ENCODE data around the gene ABCA10. TPM values are rescaled to one million over a fixed set of nuclear protein-coding genes. Genes with fewer than 3 reads are reported as not detected.

The ABCA10 gene
- total RNA-seq, 1 donor from 2014 or later = 4.2 TPM

DNA sequence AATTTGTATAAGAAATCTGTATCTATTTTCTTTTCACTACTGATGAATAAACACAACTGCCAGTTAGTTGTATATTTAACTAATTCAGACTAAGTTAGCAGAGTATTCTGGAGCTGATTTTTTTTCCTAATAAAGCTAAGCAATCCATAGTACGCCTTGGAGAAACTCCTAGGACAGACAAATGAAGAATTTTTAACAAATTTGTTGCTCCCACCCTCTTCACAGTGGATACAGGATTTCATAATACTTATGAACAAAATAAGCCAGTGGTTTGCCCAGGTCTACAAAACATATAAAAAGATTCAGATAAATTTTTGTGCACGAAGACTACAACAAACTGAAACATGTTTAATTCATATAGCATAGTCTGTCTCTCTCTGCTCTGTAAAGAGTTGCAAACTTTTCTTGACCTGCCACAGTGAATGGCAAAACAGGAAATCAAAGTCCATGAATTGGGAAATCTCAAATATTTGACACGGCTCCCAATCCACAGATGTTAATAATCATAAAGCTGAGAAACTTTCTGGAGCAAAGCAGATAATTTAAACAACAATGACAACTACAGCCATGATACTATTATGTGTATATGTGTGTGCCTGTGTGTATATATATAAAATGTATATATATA lies 86.3 kb downstream of the ABCA10 start:
- H3K4me3 Mint-ChIP-seq (ENCODE audit: unreplicated experiment) = no peak overlapping the region
- TF ChIP-seq, protein P1, sequence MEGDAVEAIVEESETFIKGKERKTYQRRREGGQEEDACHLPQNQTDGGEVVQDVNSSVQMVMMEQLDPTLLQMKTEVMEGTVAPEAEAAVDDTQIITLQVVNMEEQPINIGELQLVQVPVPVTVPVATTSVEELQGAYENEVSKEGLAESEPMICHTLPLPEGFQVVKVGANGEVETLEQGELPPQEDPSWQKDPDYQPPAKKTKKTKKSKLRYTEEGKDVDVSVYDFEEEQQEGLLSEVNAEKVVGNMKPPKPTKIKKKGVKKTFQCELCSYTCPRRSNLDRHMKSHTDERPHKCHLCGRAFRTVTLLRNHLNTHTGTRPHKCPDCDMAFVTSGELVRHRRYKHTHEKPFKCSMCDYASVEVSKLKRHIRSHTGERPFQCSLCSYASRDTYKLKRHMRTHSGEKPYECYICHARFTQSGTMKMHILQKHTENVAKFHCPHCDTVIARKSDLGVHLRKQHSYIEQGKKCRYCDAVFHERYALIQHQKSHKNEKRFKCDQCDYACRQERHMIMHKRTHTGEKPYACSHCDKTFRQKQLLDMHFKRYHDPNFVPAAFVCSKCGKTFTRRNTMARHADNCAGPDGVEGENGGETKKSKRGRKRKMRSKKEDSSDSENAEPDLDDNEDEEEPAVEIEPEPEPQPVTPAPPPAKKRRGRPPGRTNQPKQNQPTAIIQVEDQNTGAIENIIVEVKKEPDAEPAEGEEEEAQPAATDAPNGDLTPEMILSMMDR (IDR thresholded peaks at IDR 0.05; ENCODE audit: partially characterized antibody, unreplicated experiment) = no peak
- H3K4me1 Mint-ChIP-seq (ENCODE audit: low read depth, unreplicated experiment) = no peaks in the 10 kb centered on the region
- DNase-seq = no peak
- H3K9me3 Mint-ChIP-seq (ENCODE audit: unreplicated experiment) = no peaks in the 10 kb centered on the region
- no peaks in the 10 kb centered on the region for H3K27me3 Mint-ChIP-seq (ENCODE audit: unreplicated experiment)
- H3K36me3 Mint-ChIP-seq (ENCODE audit: unreplicated experiment) = no peaks in the 10 kb centered on the region
- H3K27ac Mint-ChIP-seq (ENCODE audit: unreplicated experiment) = no peak overlapping the region

DNA sequence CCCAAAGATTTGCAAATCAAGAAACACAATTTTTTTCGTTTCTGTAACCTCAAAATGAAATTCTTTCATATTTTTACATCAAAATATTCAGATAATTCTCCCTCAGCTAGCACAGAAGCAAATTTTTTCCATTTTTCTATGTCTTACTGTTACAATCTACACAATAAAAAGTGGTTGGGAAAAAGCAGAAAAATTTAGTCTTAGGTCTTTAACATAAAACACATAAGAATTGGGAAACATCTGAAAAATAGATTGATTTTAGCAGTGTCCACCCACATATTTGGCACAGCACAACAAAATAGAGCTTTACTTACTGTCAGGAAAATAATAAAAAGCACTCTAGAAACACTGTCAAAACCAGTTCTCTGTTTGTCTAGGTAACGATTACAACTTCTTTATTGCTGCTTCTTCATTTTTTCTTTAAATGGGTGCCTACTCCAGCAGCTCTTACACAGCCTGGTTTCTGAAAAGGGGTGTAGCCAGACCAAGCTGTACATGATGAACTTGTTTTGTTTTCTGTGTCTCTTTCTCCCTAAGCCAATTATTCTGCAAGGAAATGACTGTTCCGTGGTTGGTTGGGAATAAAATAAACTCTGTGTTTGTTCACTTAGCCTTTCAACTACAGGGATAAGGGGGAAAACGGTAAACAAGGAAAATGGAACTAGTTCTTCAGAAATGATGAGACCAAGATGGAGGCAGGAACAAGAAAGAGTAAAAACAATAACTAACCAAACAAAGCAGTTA lies 87.0 kb downstream of the ABCA10 start, which contains the start of gene ABCA6:
ABCA6 (minus strand) TSS at position 465 of the 744 bp plus-strand sequence. CDS start 1,192 bp downstream, outside the sequence.
- H3K27ac Mint-ChIP-seq (ENCODE audit: unreplicated experiment) = no peak within 1 kb of the TSS
- no peaks in the 10 kb centered on the region for H3K27me3 Mint-ChIP-seq (ENCODE audit: unreplicated experiment)
- DNase-seq = no peak
- no peaks in the 10 kb centered on the region for H3K36me3 Mint-ChIP-seq (ENCODE audit: unreplicated experiment)
- no peak within 1 kb of the TSS for H3K4me3 Mint-ChIP-seq (ENCODE audit: unreplicated experiment)
- TF ChIP-seq, protein P1 (IDR thresholded peaks at IDR 0.05; ENCODE audit: partially characterized antibody, unreplicated experiment) = no peak
- no peaks in the 10 kb centered on the region for H3K9me3 Mint-ChIP-seq (ENCODE audit: unreplicated experiment)
- no peaks in the 10 kb centered on the region for H3K4me1 Mint-ChIP-seq (ENCODE audit: low read depth, unreplicated experiment)

DNA sequence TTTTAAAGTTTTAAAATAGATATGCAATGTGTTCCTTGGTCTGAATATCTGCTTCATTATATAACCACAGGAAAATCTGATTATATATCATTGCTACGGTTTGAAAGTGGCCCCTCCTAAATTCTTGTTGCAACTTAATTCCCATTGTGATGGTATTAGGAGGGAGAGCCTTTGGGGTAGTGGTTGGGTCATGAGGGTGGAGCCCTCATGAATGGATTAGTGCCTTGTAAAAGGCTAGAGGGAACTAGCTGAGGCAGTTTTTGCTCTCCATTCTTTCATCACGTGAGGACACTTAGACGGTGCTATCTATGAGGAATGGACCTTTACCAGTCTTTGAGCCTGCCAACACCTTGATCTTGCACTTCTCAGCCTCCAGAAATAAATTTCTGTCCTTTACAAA lies 94.5 kb downstream of the ABCA10 start:
- Mint-ChIP-seq H3K27ac (ENCODE audit: unreplicated experiment) (no peak overlapping the region), H3K4me1 (ENCODE audit: low read depth, unreplicated experiment) (no peaks in the 10 kb centered on the region)
- TF ChIP-seq, protein P1 (IDR thresholded peaks at IDR 0.05; ENCODE audit: partially characterized antibody, unreplicated experiment) = no peak

DNA sequence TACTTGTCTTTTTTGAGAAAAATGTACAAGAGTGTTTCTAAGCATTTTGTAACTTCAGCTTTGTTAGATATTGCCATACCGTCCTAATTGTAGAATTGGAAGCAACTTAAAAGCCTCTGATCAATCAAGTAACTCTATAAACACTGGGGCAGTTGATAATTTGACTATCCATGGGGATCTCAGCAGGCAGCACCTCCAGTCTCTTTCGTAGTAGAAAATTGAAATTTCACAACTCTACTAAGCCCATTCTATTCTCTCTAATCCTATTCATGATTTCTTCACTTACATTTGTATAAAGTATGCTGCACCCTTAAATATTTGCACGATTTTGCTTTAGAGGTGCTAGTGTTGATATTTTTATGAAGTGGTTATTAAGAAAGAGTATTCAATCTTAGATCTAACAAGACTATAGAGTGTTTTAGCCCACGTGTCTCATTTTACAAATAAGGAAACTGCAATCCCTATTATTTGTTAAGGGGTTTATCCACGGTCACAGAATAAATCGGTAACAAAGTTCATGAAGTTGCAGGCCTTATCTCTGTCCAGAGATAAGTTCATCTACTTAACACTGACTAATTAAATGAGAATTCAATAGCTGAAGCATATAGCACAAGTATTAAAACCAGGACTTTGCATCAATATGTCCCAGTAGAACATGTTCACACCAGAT lies 97.9 kb downstream of the ABCA10 start:
- Mint-ChIP-seq H3K4me3 (ENCODE audit: unreplicated experiment) (no peak overlapping the region), H3K27ac (ENCODE audit: unreplicated experiment) (no peak overlapping the region), H3K9me3 (ENCODE audit: unreplicated experiment) (no peaks in the 10 kb centered on the region), H3K4me1 (ENCODE audit: low read depth, unreplicated experiment) (no peaks in the 10 kb centered on the region), H3K36me3 (ENCODE audit: unreplicated experiment) (no peaks in the 10 kb centered on the region), H3K27me3 (ENCODE audit: unreplicated experiment) (no peaks in the 10 kb centered on the region)
- no peak for DNase-seq
- TF ChIP-seq, protein P1 (IDR thresholded peaks at IDR 0.05; ENCODE audit: partially characterized antibody, unreplicated experiment) = no peak

More for the DNA sequence above, 94.5 kb downstream of the ABCA10 start:
- no peaks in the 10 kb centered on the region for H3K36me3 Mint-ChIP-seq (ENCODE audit: unreplicated experiment)
- no peak overlapping the region for H3K4me3 Mint-ChIP-seq (ENCODE audit: unreplicated experiment)
- no peak for DNase-seq
- no peaks in the 10 kb centered on the region for H3K27me3 Mint-ChIP-seq (ENCODE audit: unreplicated experiment)
- H3K9me3 Mint-ChIP-seq (ENCODE audit: unreplicated experiment) = no peaks in the 10 kb centered on the region
